Measurements from ENCODE around the gene TBCD.

TBCD gene

GRCh38 chr17:82937411-82938371 is 185.8 kb downstream of the TBCD start:
- H2AFZ ChIP-seq (ENCODE audit: low read length): no peak overlapping the region
- H4K8ac ChIP-seq (ENCODE audit: low read depth, low read length): no peak overlapping the region
- peaks cover 0 to 5% of the 10 kb centered on the region in 2 donors for H3K4me1 ChIP-seq (ENCODE audit: control insufficient read depth in 2 of 2, insufficient read depth in 1 of 2, low read depth in 1 of 2, low read length in 2 of 2)
- peak overlapping the region; percentile 72 for H3K18ac ChIP-seq (ENCODE audit: low read length)
- H2BK5ac ChIP-seq (ENCODE audit: low read length): peak overlapping the region; percentile 58
- no peak overlapping the region for H2AK5ac ChIP-seq (ENCODE audit: low read depth, low read length)
- H3K36me3 ChIP-seq (replicated peaks in 1 of 2; ENCODE audit: control insufficient read depth in 2 of 2, insufficient read depth in 2 of 2, low read length in 2 of 2): peaks cover 52 to 94% of the 10 kb centered on the region in 2 donors
- H3K27ac ChIP-seq (replicated peaks; ENCODE audit: low read length): no peak overlapping the region
- no peak for DNase-seq (ENCODE audit: low spot score)
- H3K23ac ChIP-seq (ENCODE audit: low read depth, low read length, poor library complexity): peak overlapping the region; percentile 67
- peak overlapping the region; percentile 30 for H3K9ac ChIP-seq (ENCODE audit: low read depth, low read length, poor library complexity)
- no peak overlapping the region for H3K4me3 ChIP-seq (ENCODE audit: low read length in 2 of 2)
- WGBS, 2 donors (ENCODE audit: extremely low coverage in 2 of 2, insufficient read length in 2 of 2, insufficient replicate concordance in 1 of 2): no CpG with 5 or more reads among the region's 53 CpGs
- H2BK15ac ChIP-seq (ENCODE audit: low read length): no peak overlapping the region
- H3K27me3 ChIP-seq (ENCODE audit: control insufficient read depth in 3 of 3, insufficient read depth in 3 of 3, low read depth in 1 of 3, low read length in 3 of 3): no peaks in the 10 kb centered on the region
- no peak overlapping the region for H2BK12ac ChIP-seq (ENCODE audit: low read length)
- H3K4me2 ChIP-seq (ENCODE audit: insufficient read depth, low read length, poor library complexity, severe bottlenecking): no peak overlapping the region
- peaks cover 6% of the 10 kb centered on the region for H3K79me1 ChIP-seq (ENCODE audit: low read depth, low read length)
- H2BK120ac ChIP-seq (ENCODE audit: low read depth, low read length): no peak overlapping the region
- H4K91ac ChIP-seq (ENCODE audit: low read depth, low read length, poor library complexity): no peak overlapping the region
- H3K9me3 ChIP-seq (replicated peaks in 1 of 2; ENCODE audit: control insufficient read depth in 2 of 2, insufficient read depth in 1 of 2, low read depth in 1 of 2, low read length in 2 of 2): peaks cover 2 to 14% of the 10 kb centered on the region in 2 donors
- no peak overlapping the region for H3K4ac ChIP-seq (ENCODE audit: low read length)
- H3K14ac ChIP-seq (ENCODE audit: low read length): peak overlapping the region; percentile 64

DNA sequence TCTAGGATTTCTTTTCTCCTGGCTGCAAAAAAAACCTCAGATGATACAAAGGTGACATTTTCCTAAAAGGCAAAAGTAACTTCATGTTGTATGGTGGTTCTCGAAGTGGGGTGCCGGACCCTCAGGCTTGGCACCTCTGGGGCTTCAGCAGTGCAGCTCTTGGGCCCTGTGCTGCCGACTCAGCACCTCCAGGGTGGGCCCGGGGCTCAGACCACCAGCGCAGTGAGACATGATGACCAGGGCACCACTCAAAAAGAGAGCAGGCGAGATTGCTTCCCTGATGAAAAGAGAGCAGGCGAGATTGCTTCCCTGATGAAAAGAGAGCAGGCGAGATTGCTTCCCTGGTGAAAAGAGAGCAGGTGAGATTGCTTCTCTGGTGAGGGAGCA is 186.6 kb downstream of the TBCD start:
- Histone ChIP-seq H3K9ac (ENCODE audit: low read depth, low read length, poor library complexity) (no peak overlapping the region), H3K9me3 (replicated peaks in 1 of 2; ENCODE audit: control insufficient read depth in 2 of 2, insufficient read depth in 1 of 2, low read depth in 1 of 2, low read length in 2 of 2) (peaks cover 10 to 21% of the 10 kb centered on the region in 2 donors), H4K91ac (ENCODE audit: low read depth, low read length, poor library complexity) (no peak overlapping the region), H2BK15ac (ENCODE audit: low read length) (no peak overlapping the region), H2AK5ac (ENCODE audit: low read depth, low read length) (no peak overlapping the region), H3K4me3 (ENCODE audit: low read length in 2 of 2) (no peak overlapping the region), H3K14ac (ENCODE audit: low read length) (no peak overlapping the region), H3K4me1 (ENCODE audit: control insufficient read depth in 2 of 2, insufficient read depth in 1 of 2, low read depth in 1 of 2, low read length in 2 of 2) (peaks cover 0 to 5% of the 10 kb centered on the region in 2 donors), H3K23ac (ENCODE audit: low read depth, low read length, poor library complexity) (no peak overlapping the region), H3K4ac (ENCODE audit: low read length) (no peak overlapping the region), H2BK12ac (ENCODE audit: low read length) (no peak overlapping the region), H3K27me3 (ENCODE audit: control insufficient read depth in 3 of 3, insufficient read depth in 3 of 3, low read depth in 1 of 3, low read length in 3 of 3) (no peaks in the 10 kb centered on the region), H3K27ac (replicated peaks; ENCODE audit: low read length) (no peak overlapping the region), H3K79me1 (ENCODE audit: low read depth, low read length) (peaks cover 7% of the 10 kb centered on the region), H3K4me2 (ENCODE audit: insufficient read depth, low read length, poor library complexity, severe bottlenecking) (no peak overlapping the region), H2AFZ (ENCODE audit: low read length) (no peak overlapping the region), H2BK120ac (ENCODE audit: low read depth, low read length) (no peak overlapping the region), H4K8ac (ENCODE audit: low read depth, low read length) (no peak overlapping the region), H3K36me3 (replicated peaks in 1 of 2; ENCODE audit: control insufficient read depth in 2 of 2, insufficient read depth in 2 of 2, low read length in 2 of 2) (peaks cover 58 to 94% of the 10 kb centered on the region in 2 donors), H3K18ac (ENCODE audit: low read length) (no peak overlapping the region), H2BK5ac (ENCODE audit: low read length) (no peak overlapping the region)
- no peak for DNase-seq (ENCODE audit: low spot score)
- no CpG with 5 or more reads among the region's 8 CpGs for WGBS, 2 donors (ENCODE audit: extremely low coverage in 2 of 2, insufficient read length in 2 of 2, insufficient replicate concordance in 1 of 2)

GRCh38 chr17:82938873-82939620 is 187.2 kb downstream of the TBCD start:
- Histone ChIP-seq H3K4ac (ENCODE audit: low read length) (no peak overlapping the region), H4K8ac (ENCODE audit: low read depth, low read length) (no peak overlapping the region), H4K91ac (ENCODE audit: low read depth, low read length, poor library complexity) (no peak overlapping the region), H3K79me1 (ENCODE audit: low read depth, low read length) (peaks cover 8% of the 10 kb centered on the region), H3K4me1 (ENCODE audit: control insufficient read depth in 2 of 2, insufficient read depth in 1 of 2, low read depth in 1 of 2, low read length in 2 of 2) (peaks cover 0 to 5% of the 10 kb centered on the region in 2 donors), H3K4me2 (ENCODE audit: insufficient read depth, low read length, poor library complexity, severe bottlenecking) (no peak overlapping the region), H3K9ac (ENCODE audit: low read depth, low read length, poor library complexity) (peak overlapping the region; percentile 24), H2BK12ac (ENCODE audit: low read length) (no peak overlapping the region), H2BK5ac (ENCODE audit: low read length) (no peak overlapping the region), H3K9me3 (replicated peaks in 1 of 2; ENCODE audit: control insufficient read depth in 2 of 2, insufficient read depth in 1 of 2, low read depth in 1 of 2, low read length in 2 of 2) (peaks cover 16 to 26% of the 10 kb centered on the region in 2 donors), H3K4me3 (ENCODE audit: low read length in 2 of 2) (no peak overlapping the region), H2BK15ac (ENCODE audit: low read length) (no peak overlapping the region), H3K27me3 (ENCODE audit: control insufficient read depth in 3 of 3, insufficient read depth in 3 of 3, low read depth in 1 of 3, low read length in 3 of 3) (no peaks in the 10 kb centered on the region), H3K14ac (ENCODE audit: low read length) (peak overlapping the region; percentile 31), H2AK5ac (ENCODE audit: low read depth, low read length) (no peak overlapping the region), H3K27ac (replicated peaks; ENCODE audit: low read length) (no peak overlapping the region), H3K18ac (ENCODE audit: low read length) (no peak overlapping the region), H2AFZ (ENCODE audit: low read length) (no peak overlapping the region), H2BK120ac (ENCODE audit: low read depth, low read length) (no peak overlapping the region), H3K23ac (ENCODE audit: low read depth, low read length, poor library complexity) (peak overlapping the region; percentile 88), H3K36me3 (replicated peaks in 1 of 2; ENCODE audit: control insufficient read depth in 2 of 2, insufficient read depth in 2 of 2, low read length in 2 of 2) (peaks cover 62 to 94% of the 10 kb centered on the region in 2 donors)
- WGBS, 2 donors (ENCODE audit: extremely low coverage in 2 of 2, insufficient read length in 2 of 2, insufficient replicate concordance in 1 of 2): no CpG with 5 or more reads among the region's 26 CpGs
- no peak for DNase-seq (ENCODE audit: low spot score)
